NCI-H1436 treated with DMSO at 0.1 percent for 48 hours (cell line): ENCODE results near the gene LMF2.
"Not testable (repeated sequence)": the region's sequence is repeated elsewhere in the genome, so short reads cannot be mapped to it uniquely, and the experiment has no call there.

Experiments used
- DNase-seq: peaks from one replicate; lab custom pipeline; 2025; lab: John Stamatoyannopoulos, UW

Gene LMF2

GRCh38 chr22:50507421-50507990 is at the start of gene LMF2:
Gene LMF2, minus strand, starts transcription at chr22:50507702. Its CDS starts 27 bp downstream, at chr22:50507675.
- DNase-seq = no peak

- DNase-seq = no peak
Observed at GRCh38 chr22:50556703-50557102, 49.2 kb upstream of the LMF2 start.

GRCh38 chr22:50553310-50553709 is 45.8 kb upstream of the LMF2 start:
- DNase-seq = no peak

GRCh38 chr22:50551160-50551752 is 43.8 kb upstream of the LMF2 start:
- DNase-seq = no peak

GRCh38 chr22:50550395-50550794 is 42.9 kb upstream of the LMF2 start:
- DNase-seq = no peak

- no peak for DNase-seq
Observed at GRCh38 chr22:50548921-50549790, 41.7 kb upstream of the LMF2 start.

- DNase-seq = no peak
Observed at GRCh38 chr22:50548040-50548920, 40.8 kb upstream of the LMF2 start.

- DNase-seq = no peak
Observed at GRCh38 chr22:50547263-50547985, 39.9 kb upstream of the LMF2 start.

- DNase-seq = no peak
Observed at GRCh38 chr22:50546326-50547262, 39.1 kb upstream of the LMF2 start.

- DNase-seq = no peak
Observed at GRCh38 chr22:50545522-50546325, 38.2 kb upstream of the LMF2 start, which contains the start of gene KLHDC7B. Gene KLHDC7B, plus strand, starts transcription at chr22:50545899. Its CDS starts 345 bp downstream, at chr22:50546244.

- DNase-seq = no peak
Observed at GRCh38 chr22:50544746-50545253, 37.3 kb upstream of the LMF2 start.

- DNase-seq = peak; percentile 16
Observed at GRCh38 chr22:50544078-50544745, 36.7 kb upstream of the LMF2 start.

GRCh38 chr22:50542416-50542927 is 35.0 kb upstream of the LMF2 start:
- DNase-seq = no peak

- DNase-seq = not testable (repeated sequence)
Observed at GRCh38 chr22:50541667-50542026, 34.1 kb upstream of the LMF2 start.

GRCh38 chr22:50540381-50540780 is 32.9 kb upstream of the LMF2 start:
- DNase-seq = no peak

GRCh38 chr22:50537765-50538164 is 30.3 kb upstream of the LMF2 start:
- DNase-seq = no peak

GRCh38 chr22:50536226-50536625 is 28.7 kb upstream of the LMF2 start:
- no peak for DNase-seq

GRCh38 chr22:50535113-50535512 is 27.6 kb upstream of the LMF2 start:
- DNase-seq = no peak
